Placental pericyte (primary cell): Measurements from ENCODE around the gene SYNGR2. TPM values are rescaled to one million over a fixed set of nuclear protein-coding genes. Genes with fewer than 3 reads are reported as not detected.

Source experiments
- small RNA-seq: library from RNA; depleted of rRNA; stranded (forward); fragments of <200 nt; gene quantifications from one replicate; pipeline ENCODE3, GENCODE V24; 2012; ENCODE audit warnings: low replicate concordance
- total RNA-seq: library from RNA; depleted of rRNA; stranded (reverse); fragments of >200 nt; gene quantifications from 2 replicates; pipeline ENCODE4 v1.2.3, GENCODE V29; 2012

SYNGR2 gene
- total RNA-seq, result 14.0 and 50.1 TPM in 2 replicates

GRCh38 chr17:78168242-78168902 lies at the start of gene SYNGR2:
Gene SYNGR2, plus strand, starts transcription at chr17:78168581. Its CDS starts 36 bp downstream, at chr17:78168617.

GRCh38 chr17:78128551-78129350 lies 39.6 kb upstream of the SYNGR2 start, which contains the start of gene TMC6:
Gene TMC6, minus strand, starts transcription at chr17:78128755. Its CDS starts 1,923 bp downstream, at chr17:78126832.

GRCh38 chr17:78130437-78131101 lies 37.8 kb upstream of the SYNGR2 start, which contains the start of gene TMC8:
Gene TMC8, plus strand, starts transcription at chr17:78130771. Its CDS starts 818 bp downstream, at chr17:78131589.

GRCh38 chr17:78186692-78187595 lies 18.6 kb downstream of the SYNGR2 start, which contains the start of the genes AFMID and TK1:
Gene AFMID, plus strand, starts transcription at chr17:78187362. Its CDS starts 9 bp downstream, at chr17:78187371.
Gene TK1, minus strand, starts transcription at chr17:78187052. Its CDS starts 58 bp downstream, at chr17:78186994.

GRCh38 chr17:78214016-78214705 lies 45.8 kb downstream of the SYNGR2 start, which contains the start of gene BIRC5:
Gene BIRC5, plus strand, starts transcription at chr17:78214253. Its CDS starts 64 bp downstream, at chr17:78214317.

Small RNAs within 50 kb of the gene (small RNA-seq; reads per million reads assigned to genes)
- not detected for gene AC087645.1

Other genes starting within 250 kb of the SYNGR2 start
- gene TNRC6C, start 209.9 kb upstream of the SYNGR2 start, total RNA-seq, result 5.5 and 8.9 TPM in 2 replicates
- gene TMC6, start 39.8 kb upstream of the SYNGR2 start, total RNA-seq, result 7.3 and 14.2 TPM in 2 replicates
- not detected in 2 replicates for gene TMC8, start 37.8 kb upstream of the SYNGR2 start, total RNA-seq
- gene C17orf99, start 22.2 kb upstream of the SYNGR2 start, total RNA-seq, result not detected in 2 replicates
- gene TK1, start 18.5 kb downstream of the SYNGR2 start, total RNA-seq, result 14.7 and 156 TPM in 2 replicates
- 20.5 and 29.1 TPM in 2 replicates for gene AFMID, start 18.8 kb downstream of the SYNGR2 start, total RNA-seq
- 4.6 and 67.0 TPM in 2 replicates for gene BIRC5, start 45.7 kb downstream of the SYNGR2 start, total RNA-seq
- gene TMEM235, start 63.0 kb downstream of the SYNGR2 start, total RNA-seq, result not detected in 2 replicates
- 38.3 and 66.0 TPM in 2 replicates for gene SOCS3, start 191.5 kb downstream of the SYNGR2 start, total RNA-seq
- 40.9 and 53.0 TPM in 2 replicates for gene PGS1, start 210.1 kb downstream of the SYNGR2 start, total RNA-seq